Activated CD8-positive, alpha-beta T cell treated with anti-CD3 and anti-CD28 coated beads, Interleukin-2, amount 10 ng/mL, durations not matched to agents 7 days and 5 days (primary cell): ENCODE measurements around the gene BGN. TPM values are rescaled to one million over a fixed set of nuclear protein-coding genes. Genes with fewer than 3 reads are reported as not detected.
A peak's percentile ranks its signal among the peaks of the same experiment; 100 is the strongest.

ENCODE experiments used
- ATAC-seq: fragments of 150-1000 bp; cut with Tn5 transposase; one replicate; pipeline ENCODE4 v1.10.0; 2021; ENCODE audit warnings: moderate library complexity
- CTCF ChIA-PET: fragments of 350-600 bp; sonication (Branson Sonifier 250); formaldehyde crosslinking; loops from one replicate; lab custom pipeline; 2021; ENCODE audit warnings: antibody characterized with exemption; lab: Charles Lee
- POLR2A ChIA-PET: fragments of 350-600 bp; sonication (Branson Sonifier 250); formaldehyde crosslinking; loops from one replicate; lab custom pipeline; 2021; ENCODE audit warnings: antibody characterized with exemption; lab: Charles Lee
- DNase-seq: peaks from one replicate; pipeline ENCODE4 v3.0.0-alpha.2; 2020
- H3K27ac Mint-ChIP-seq: one replicate; pipeline ENCODE4 v1.8.0; 2021; ENCODE audit warnings: mild to moderate bottlenecking, mixed read lengths
- H3K27me3 Mint-ChIP-seq: one replicate; pipeline ENCODE4 v1.8.0; 2021; ENCODE audit warnings: low read depth, mixed read lengths
- H3K36me3 Mint-ChIP-seq: one replicate; pipeline ENCODE4 v1.8.0; 2021; ENCODE audit warnings: low read depth, mixed read lengths
- H3K4me1 Mint-ChIP-seq: one replicate; pipeline ENCODE4 v1.8.0; 2021; ENCODE audit warnings: low read depth, mixed read lengths
- H3K4me3 Mint-ChIP-seq: one replicate; pipeline ENCODE4 v1.8.0; 2021; ENCODE audit warnings: mild to moderate bottlenecking, mixed read lengths
- H3K9me3 Mint-ChIP-seq: one replicate; pipeline ENCODE4 v1.8.0; 2022; ENCODE audit warnings: mixed read lengths; ENCODE audit not compliant: insufficient read depth
- total RNA-seq, 2 experiments: library from RNA; stranded (reverse); gene quantifications; one replicate each; pipeline ENCODE4 v1.2.3, GENCODE V29; 2021

Gene BGN
- total RNA-seq, 2 experiments from 2014 or later, result not detected

GRCh38 chrX:153464116-153464515, 30.7 kb upstream of the BGN start:
- DNase-seq (no peak), ATAC-seq (no peak)
- H3K4me1 Mint-ChIP-seq, result peaks cover 4% of the 10 kb centered on the region
- H3K9me3 Mint-ChIP-seq, result no peaks in the 10 kb centered on the region
- ChIA-PET CTCF (no interaction called here), POLR2A (no interaction called here)
- H3K36me3 Mint-ChIP-seq, result peaks cover 18% of the 10 kb centered on the region
- no peak overlapping the region for H3K4me3 Mint-ChIP-seq
- H3K27me3 Mint-ChIP-seq, result no peaks in the 10 kb centered on the region
- no peak overlapping the region for H3K27ac Mint-ChIP-seq

DNA sequence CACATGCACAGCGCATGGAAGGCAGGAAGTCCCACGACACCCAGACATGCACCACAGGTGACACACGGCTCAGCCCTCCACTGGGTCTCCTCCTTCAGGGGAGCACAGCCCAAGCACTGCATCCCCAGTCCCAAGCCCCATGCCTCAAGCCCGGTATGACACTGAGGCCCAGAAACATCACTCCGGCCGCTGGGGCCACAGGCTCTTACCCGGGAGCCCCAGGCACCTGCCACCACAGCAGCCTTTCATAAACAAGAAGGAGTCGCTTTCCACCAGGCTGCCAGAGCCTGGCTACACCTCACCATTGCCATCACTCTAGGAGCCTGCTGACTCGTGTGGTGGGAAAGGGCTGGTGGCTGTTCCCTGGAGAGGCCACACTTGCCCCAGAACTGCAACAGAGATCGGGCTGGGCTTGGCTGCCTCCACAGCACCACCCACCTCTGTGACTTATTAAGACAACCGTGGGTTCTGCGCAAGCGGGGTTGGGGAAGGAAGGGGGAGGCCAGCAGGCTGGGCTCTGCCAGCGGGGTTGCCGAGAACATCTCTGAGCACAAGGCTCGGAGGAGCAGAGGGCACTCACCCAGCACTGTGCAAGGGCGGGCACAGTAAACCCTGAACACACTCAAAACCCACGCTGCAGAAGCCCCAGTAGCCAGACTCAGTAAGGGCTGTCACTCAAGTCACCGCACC, 28.9 kb upstream of the BGN start:
- Mint-ChIP-seq H3K27me3 (no peaks in the 10 kb centered on the region), H3K4me1 (peaks cover 7% of the 10 kb centered on the region), H3K36me3 (peaks cover 14% of the 10 kb centered on the region), H3K4me3 (no peak overlapping the region), H3K27ac (no peak overlapping the region), H3K9me3 (no peaks in the 10 kb centered on the region)
- CTCF ChIA-PET, result no interaction called here
- ATAC-seq, result no peak
- POLR2A ChIA-PET, result no interaction called here
- DNase-seq, result no peak

DNA sequence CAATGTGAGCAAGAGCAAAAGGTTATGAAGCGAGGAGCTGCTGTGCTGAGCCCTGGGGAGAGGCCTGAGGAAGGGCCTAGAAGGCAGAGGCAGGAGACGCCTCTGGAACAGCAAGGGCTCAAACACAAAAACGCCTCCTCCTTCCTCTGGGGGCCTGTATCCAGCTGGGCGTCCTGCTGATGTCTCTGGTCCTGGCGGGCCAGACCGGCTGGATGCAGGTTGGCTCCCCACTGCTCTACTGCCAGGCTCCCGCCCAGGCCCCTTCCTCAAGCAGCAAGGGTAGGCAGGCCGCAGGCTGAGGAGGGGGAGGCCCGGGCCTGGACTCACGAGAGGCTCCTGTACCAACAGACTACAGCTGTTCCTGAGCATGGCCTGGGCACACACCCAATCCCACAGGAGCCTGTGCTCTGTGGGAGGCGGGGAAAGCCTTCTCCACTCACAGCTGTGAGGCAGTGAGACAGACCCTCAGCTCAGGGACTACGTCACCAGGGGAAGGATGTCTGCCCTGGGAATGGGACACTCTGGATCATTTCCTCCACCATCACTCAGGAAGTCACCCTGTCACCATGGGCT, 26.7 kb upstream of the BGN start:
- ChIA-PET POLR2A (no interaction called here), CTCF (interaction anchor here (1.7 kb wide), 1 partner anchor 526 kb away, joined by 3 read pairs; no protein-coding TSS in a partner anchor)
- Mint-ChIP-seq H3K9me3 (no peaks in the 10 kb centered on the region), H3K36me3 (peaks cover 9% of the 10 kb centered on the region), H3K27me3 (no peaks in the 10 kb centered on the region), H3K27ac (no peak overlapping the region), H3K4me3 (no peak overlapping the region), H3K4me1 (peaks cover 7% of the 10 kb centered on the region)
- no peak for ATAC-seq
- no peak for DNase-seq

GRCh38 chrX:153469811-153470410, 24.9 kb upstream of the BGN start:
- DNase-seq, result peak; percentile 56
- peak; percentile 58 for ATAC-seq
- peak overlapping the region; percentile 82 for H3K4me3 Mint-ChIP-seq
- no peaks in the 10 kb centered on the region for H3K9me3 Mint-ChIP-seq
- peaks cover 9% of the 10 kb centered on the region for H3K4me1 Mint-ChIP-seq
- POLR2A ChIA-PET, result no interaction called here
- CTCF ChIA-PET, result interaction anchor here (0.6 to 5.2 kb wide), 8 partner anchors 9 to 528 kb away, joined by 3 to 38 read pairs (median 5); no protein-coding TSS in a partner anchor
- H3K27ac Mint-ChIP-seq, result peak overlapping the region; percentile 85
- H3K27me3 Mint-ChIP-seq, result no peaks in the 10 kb centered on the region
- H3K36me3 Mint-ChIP-seq, result peaks cover 4% of the 10 kb centered on the region

- DNase-seq (peak; percentile 89), ATAC-seq (peak; percentile 90)
- Mint-ChIP-seq H3K4me1 (peaks cover 9% of the 10 kb centered on the region), H3K9me3 (no peaks in the 10 kb centered on the region), H3K27me3 (peaks cover 4% of the 10 kb centered on the region), H3K4me3 (peak within 1 kb of the TSS; percentile 82), H3K36me3 (peaks cover 4% of the 10 kb centered on the region), H3K27ac (peak within 1 kb of the TSS; percentile 85)
- ChIA-PET CTCF (interaction anchor here (0.6 to 5.2 kb wide), 10 partner anchors 9 to 529 kb away, joined by 3 to 38 read pairs (median 4); no protein-coding TSS in a partner anchor), POLR2A (no interaction called here)
These were observed 24.1 kb upstream of the BGN start, which contains the start of gene HAUS7 for GRCh38 chrX:153470411-153471363. Gene HAUS7 (minus strand): TSS chrX:153470576. CDS start chrX:153470557, 19 bp downstream.

DNA sequence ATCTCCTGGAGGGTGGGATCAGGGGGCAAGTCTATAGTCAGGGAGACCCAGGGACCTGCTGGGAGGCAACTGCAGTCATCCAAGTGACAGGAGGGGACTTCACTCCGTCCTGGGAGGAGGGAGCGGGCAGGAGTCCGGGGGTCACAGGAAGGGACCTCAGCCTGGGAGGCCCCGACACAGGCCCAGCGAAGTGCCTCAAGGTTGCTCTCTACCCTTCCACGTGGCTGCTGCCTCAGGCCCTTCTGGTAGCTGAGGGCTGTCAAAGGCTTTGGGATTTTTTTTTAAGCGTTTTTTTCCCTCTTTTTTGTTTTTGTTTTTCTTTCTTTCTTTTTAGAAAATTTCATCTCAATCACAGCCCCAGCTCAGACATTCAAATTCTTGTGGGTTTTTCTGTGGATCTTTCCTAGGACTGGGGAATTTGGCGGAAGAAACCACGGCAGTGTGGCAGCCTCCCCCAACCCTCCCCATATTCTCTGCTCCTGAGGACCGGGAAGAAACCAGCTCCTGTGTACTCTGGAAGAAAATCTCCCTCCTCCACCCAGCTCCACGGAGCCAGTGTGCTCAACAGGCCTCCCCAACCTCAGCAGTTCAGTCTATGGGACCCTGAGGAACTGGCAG, 23.0 kb upstream of the BGN start:
- ChIA-PET CTCF (interaction anchor here (0.7 to 5.2 kb wide), 10 partner anchors 8 to 530 kb away, joined by 3 to 38 read pairs (median 4); no protein-coding TSS in a partner anchor), POLR2A (no interaction called here)
- Mint-ChIP-seq H3K36me3 (peaks cover 4% of the 10 kb centered on the region), H3K4me3 (no peak overlapping the region), H3K27ac (no peak overlapping the region), H3K27me3 (peaks cover 4% of the 10 kb centered on the region), H3K4me1 (peaks cover 9% of the 10 kb centered on the region), H3K9me3 (no peaks in the 10 kb centered on the region)
- DNase-seq (no peak), ATAC-seq (no peak)

- no peaks in the 10 kb centered on the region for H3K36me3 Mint-ChIP-seq
- H3K4me3 Mint-ChIP-seq, result no peak overlapping the region
- ATAC-seq, result no peak
- H3K27me3 Mint-ChIP-seq, result peaks cover 4% of the 10 kb centered on the region
- H3K27ac Mint-ChIP-seq, result peak overlapping the region; percentile 49
- peaks cover 9% of the 10 kb centered on the region for H3K4me1 Mint-ChIP-seq
- ChIA-PET POLR2A (no interaction called here), CTCF (interaction anchor here (1.3 to 5.2 kb wide), 2 partner anchors 34 to 532 kb away, joined by 4 to 38 read pairs; no protein-coding TSS in a partner anchor)
- no peak for DNase-seq
- H3K9me3 Mint-ChIP-seq, result no peaks in the 10 kb centered on the region
These were observed 21.7 kb upstream of the BGN start for GRCh38 chrX:153473126-153473525.

GRCh38 chrX:153474266-153474665, 20.5 kb upstream of the BGN start:
- Mint-ChIP-seq H3K9me3 (no peaks in the 10 kb centered on the region), H3K36me3 (no peaks in the 10 kb centered on the region), H3K27me3 (peaks cover 4% of the 10 kb centered on the region), H3K4me1 (peaks cover 5% of the 10 kb centered on the region), H3K4me3 (no peak overlapping the region), H3K27ac (no peak overlapping the region)
- no peak for DNase-seq
- POLR2A ChIA-PET, result no interaction called here
- CTCF ChIA-PET, result interaction anchor here (5.2 kb wide), 1 partner anchor 32 kb away, joined by 38 read pairs; no protein-coding TSS in a partner anchor
- ATAC-seq, result no peak

DNA sequence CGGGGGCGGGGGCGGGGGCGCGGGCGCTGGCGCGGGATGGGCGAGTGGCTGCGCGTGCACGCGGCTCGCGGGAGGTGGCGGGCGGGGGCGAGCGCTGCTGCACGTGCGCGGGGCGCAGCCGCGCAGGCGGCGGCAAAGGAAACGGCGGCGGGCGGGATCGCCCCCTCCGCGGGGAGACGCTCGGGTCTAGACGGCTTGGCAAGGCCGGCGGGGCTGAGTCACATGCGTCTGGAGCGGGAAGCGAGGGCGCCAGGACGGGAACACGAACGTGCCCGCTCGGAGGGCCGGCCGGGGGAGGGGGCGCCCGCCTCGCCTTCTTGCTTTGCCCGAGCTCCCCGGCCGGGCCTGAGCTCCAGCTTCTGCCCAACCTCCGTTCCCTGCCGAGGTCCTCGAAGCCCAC, 20.1 kb upstream of the BGN start:
- Mint-ChIP-seq H3K9me3 (no peaks in the 10 kb centered on the region), H3K27me3 (peaks cover 4% of the 10 kb centered on the region), H3K4me3 (no peak overlapping the region), H3K4me1 (peaks cover 2% of the 10 kb centered on the region), H3K36me3 (no peaks in the 10 kb centered on the region), H3K27ac (no peak overlapping the region)
- CTCF ChIA-PET, result interaction anchor here (1.3 kb wide), 1 partner anchor 33 kb away, joined by 4 read pairs; no protein-coding TSS in a partner anchor
- ATAC-seq (no peak), DNase-seq (peak; percentile 26)
- POLR2A ChIA-PET, result no interaction called here

- Mint-ChIP-seq H3K27me3 (peaks cover 4% of the 10 kb centered on the region), H3K4me1 (peaks cover 2% of the 10 kb centered on the region), H3K36me3 (no peaks in the 10 kb centered on the region), H3K27ac (no peak overlapping the region), H3K9me3 (no peaks in the 10 kb centered on the region), H3K4me3 (no peak overlapping the region)
- DNase-seq (no peak), ATAC-seq (no peak)
- ChIA-PET CTCF (interaction anchor here (1.3 kb wide), 1 partner anchor 32 kb away, joined by 4 read pairs; no protein-coding TSS in a partner anchor), POLR2A (no interaction called here)
These were observed 19.5 kb upstream of the BGN start for GRCh38 chrX:153475271-153475670.
